ENCODE measurements around the gene TIMM8A. TPM values are rescaled to one million over a fixed set of nuclear protein-coding genes. Genes with fewer than 3 reads are reported as not detected.

TIMM8A gene
- total RNA-seq (10 to 100 TPM; 10.2 to 15.5 TPM), polyA plus RNA-seq (ENCODE audit: insufficient read length in 6 of 6) (10 to 100 TPM; 13.9 to 16.5 (median 15.2) TPM)
- long read RNA-seq, donor 1, transcript TIMM8A-205 (2 exons, 1,194 nt): major isoform, 8 of 9 reads
- long read RNA-seq, donor 1, partial matches to known transcripts: 0 of 9 reads
- long read RNA-seq, donor 1, other reads (novel, unspliced or antisense): 0 of 9 reads
- long read RNA-seq, donor 2, transcript TIMM8A-205 (2 exons, 1,194 nt): major isoform, 10 of 11 reads
- long read RNA-seq, donor 2, partial matches to known transcripts: 0 of 11 reads
- long read RNA-seq, donor 2, other reads (novel, unspliced or antisense): 0 of 11 reads
- long read RNA-seq, donor 3, partial matches to known transcripts: 0 of 2 reads
- long read RNA-seq, donor 3, other reads (novel, unspliced or antisense): 0 of 2 reads
- long read RNA-seq, donor 4, transcript TIMM8A-205 (2 exons, 1,194 nt): major isoform, 8 of 9 reads
- long read RNA-seq, donor 4, partial matches to known transcripts: 0 of 9 reads
- long read RNA-seq, donor 4, other reads (novel, unspliced or antisense): 0 of 9 reads
- long read RNA-seq, donor 5, partial matches to known transcripts: 0 of 6 reads
- long read RNA-seq, donor 5, other reads (novel, unspliced or antisense): 0 of 6 reads
- long read RNA-seq, donor 6, transcript TIMM8A-205 (2 exons, 1,194 nt): major isoform, 8 of 9 reads
- long read RNA-seq, donor 6, partial matches to known transcripts: 0 of 9 reads
- long read RNA-seq, donor 6, other reads (novel, unspliced or antisense): 0 of 9 reads
- long read RNA-seq, donor 7, partial matches to known transcripts: 0 of 3 reads
- long read RNA-seq, donor 7, other reads (novel, unspliced or antisense): 0 of 3 reads
- long read RNA-seq, donor 8, partial matches to known transcripts: 0 of 2 reads
- long read RNA-seq, donor 8, other reads (novel, unspliced or antisense): 0 of 2 reads
- long read RNA-seq, donor 9: 0 reads
- long read RNA-seq, donor 10, transcript TIMM8A-205 (2 exons, 1,194 nt): major isoform, 9 of 12 reads
- long read RNA-seq, donor 10, partial matches to known transcripts: 0 of 12 reads
- long read RNA-seq, donor 10, other reads (novel, unspliced or antisense): 0 of 12 reads
- long read RNA-seq, donor 11, partial matches to known transcripts: 0 of 5 reads
- long read RNA-seq, donor 11, other reads (novel, unspliced or antisense): 0 of 5 reads
- long read RNA-seq, donor 12, partial matches to known transcripts: 0 of 3 reads
- long read RNA-seq, donor 12, other reads (novel, unspliced or antisense): 0 of 3 reads

DNA sequence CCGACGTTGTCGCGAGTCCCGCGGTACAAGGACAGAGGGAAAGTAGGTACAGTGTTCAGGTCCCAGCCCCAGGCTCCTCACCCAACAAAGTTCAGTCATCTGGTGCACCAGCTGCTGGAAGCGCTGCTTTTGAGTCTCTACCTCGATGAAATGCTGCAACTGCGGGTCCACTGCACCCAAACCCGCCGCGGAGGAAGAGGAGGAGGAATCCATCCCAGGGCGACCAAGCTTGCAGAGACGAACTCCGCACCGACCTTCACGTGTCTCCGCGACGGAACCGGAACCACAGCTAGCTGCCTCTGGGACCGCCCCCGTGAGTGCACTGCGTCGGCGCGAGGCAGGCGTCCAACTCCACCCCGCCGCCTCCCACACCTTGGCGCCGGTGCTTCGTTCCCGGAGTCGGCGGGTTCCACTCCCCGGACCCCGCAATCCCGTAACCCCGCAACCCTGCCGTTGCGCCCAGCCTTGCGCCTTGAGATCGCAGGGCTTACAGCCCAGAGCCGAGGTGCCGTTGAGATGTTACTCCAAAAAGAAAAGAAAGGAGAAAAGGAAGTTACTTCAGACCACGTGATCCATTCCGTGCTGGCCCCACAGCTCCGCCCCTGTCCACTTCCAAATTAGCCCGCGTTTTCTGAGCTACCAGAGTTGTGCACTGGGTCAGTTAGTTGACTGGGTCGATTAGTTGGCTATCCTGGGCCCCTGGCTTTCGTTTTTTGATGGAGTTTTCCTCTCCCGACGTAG lies at the start of gene TIMM8A:
TSS of gene TIMM8A (minus strand) at position 291 of the 741 bp plus-strand sequence. CDS start at position 213, 78 bp downstream.
- peak; percentile 99 for ATAC-seq
- no peaks in the 10 kb centered on the region for H3K27me3 ChIP-seq

GRCh38 chrX:101397779-101398178 lies 49.2 kb upstream of the TIMM8A start:
- intact Hi-C loops (cut with DNase I): no loop called here
- Histone ChIP-seq H3K9me3 (no peaks in the 10 kb centered on the region), H3K27me3 (no peaks in the 10 kb centered on the region), H3K27ac (no peak overlapping the region), H3K4me1 (peaks cover 0 to 13% of the 10 kb centered on the region in 2 donors), H3K4me3 (no peak overlapping the region), H3K36me3 (peaks cover 0 to 46% of the 10 kb centered on the region in 2 donors)
- TF ChIP-seq, protein P1, sequence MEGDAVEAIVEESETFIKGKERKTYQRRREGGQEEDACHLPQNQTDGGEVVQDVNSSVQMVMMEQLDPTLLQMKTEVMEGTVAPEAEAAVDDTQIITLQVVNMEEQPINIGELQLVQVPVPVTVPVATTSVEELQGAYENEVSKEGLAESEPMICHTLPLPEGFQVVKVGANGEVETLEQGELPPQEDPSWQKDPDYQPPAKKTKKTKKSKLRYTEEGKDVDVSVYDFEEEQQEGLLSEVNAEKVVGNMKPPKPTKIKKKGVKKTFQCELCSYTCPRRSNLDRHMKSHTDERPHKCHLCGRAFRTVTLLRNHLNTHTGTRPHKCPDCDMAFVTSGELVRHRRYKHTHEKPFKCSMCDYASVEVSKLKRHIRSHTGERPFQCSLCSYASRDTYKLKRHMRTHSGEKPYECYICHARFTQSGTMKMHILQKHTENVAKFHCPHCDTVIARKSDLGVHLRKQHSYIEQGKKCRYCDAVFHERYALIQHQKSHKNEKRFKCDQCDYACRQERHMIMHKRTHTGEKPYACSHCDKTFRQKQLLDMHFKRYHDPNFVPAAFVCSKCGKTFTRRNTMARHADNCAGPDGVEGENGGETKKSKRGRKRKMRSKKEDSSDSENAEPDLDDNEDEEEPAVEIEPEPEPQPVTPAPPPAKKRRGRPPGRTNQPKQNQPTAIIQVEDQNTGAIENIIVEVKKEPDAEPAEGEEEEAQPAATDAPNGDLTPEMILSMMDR (IDR thresholded peaks at IDR 0.05): no peak
- no peak for DNase-seq
- peak; percentile 23 for ATAC-seq

More for the DNA sequence above, at the start of gene TIMM8A:
- TF ChIP-seq, protein P1 (IDR thresholded peaks at IDR 0.05): no peak
- H3K36me3 ChIP-seq: peaks cover 0 to 23% of the 10 kb centered on the region in 2 donors
- no peaks in the 10 kb centered on the region for H3K9me3 ChIP-seq
- H3K4me3 ChIP-seq: peak within 1 kb of the TSS; percentile 42 to 54
- peak within 1 kb of the TSS; percentile 74 to 81 for H3K27ac ChIP-seq
- peaks cover 0 to 2% of the 10 kb centered on the region in 2 donors for H3K4me1 ChIP-seq
- intact Hi-C loops (cut with DNase I): no loop called here
- DNase-seq: peak; percentile 65 to 93 (median 81)

- Histone ChIP-seq H3K9me3 (no peaks in the 10 kb centered on the region), H3K27ac (no peak overlapping the region), H3K4me1 (peaks cover 0 to 22% of the 10 kb centered on the region in 2 donors), H3K36me3 (peaks cover 0 to 40% of the 10 kb centered on the region in 2 donors), H3K4me3 (no peak overlapping the region), H3K27me3 (no peaks in the 10 kb centered on the region)
- no peak for DNase-seq
- intact Hi-C loops (cut with DNase I): no loop called here
- TF ChIP-seq, protein P1 (IDR thresholded peaks at IDR 0.05): no peak
- ATAC-seq: no peak
Measured at GRCh38 chrX:101395789-101396188, 47.2 kb upstream of the TIMM8A start.

- ATAC-seq: no peak
- intact Hi-C loops (cut with DNase I): no loop called here
- peaks cover 0 to 22% of the 10 kb centered on the region in 2 donors for H3K4me1 ChIP-seq
- peaks cover 0 to 34% of the 10 kb centered on the region in 2 donors for H3K36me3 ChIP-seq
- H3K9me3 ChIP-seq: no peaks in the 10 kb centered on the region
- H3K27me3 ChIP-seq: no peaks in the 10 kb centered on the region
- no peak overlapping the region for H3K4me3 ChIP-seq
- no peak for DNase-seq
- H3K27ac ChIP-seq: no peak overlapping the region
- TF ChIP-seq, protein P1 (IDR thresholded peaks at IDR 0.05): no peak
Measured at GRCh38 chrX:101394372-101394771, 45.8 kb upstream of the TIMM8A start.

All from left lung (tissue), 14 donors.